PC-9 (cell line): Measurements from ENCODE around the gene ERCC6L2. TPM values are rescaled to one million over a fixed set of nuclear protein-coding genes. Genes with fewer than 3 reads are reported as not detected.

Source experiments
- BruUV-seq: library from RNA; stranded (reverse); fragments of 400-500 nt; replicated peaks from 2 replicates; lab custom pipeline; 2021; lab: Mats Ljungman, UMichigan
- CTCF ChIA-PET: fragments of 300-600 bp; sonication (Branson Sonifier 250); formaldehyde crosslinking; loops from one replicate; lab custom pipeline; 2022; ENCODE audit warnings: antibody characterized with exemption; lab: Charles Lee
- POLR2A ChIA-PET: fragments of 300-600 bp; sonication (Branson Sonifier 250); formaldehyde crosslinking; loops from one replicate; lab custom pipeline; 2022; ENCODE audit warnings: antibody characterized with exemption; ENCODE audit not compliant: unreplicated experiment; lab: Charles Lee
- DNase-seq, 2 experiments: peaks; one replicate each; pipeline versions ENCODE4 v3.0.0 to v3.0.0-alpha.2; 2015 to 2022; ENCODE audit warnings: mixed read lengths in 1 of 2
- H2AFZ ChIP-seq: fragments of 200-600 bp; sonication (generic); 2 replicates; pipeline ENCODE4 v1.8.1; 2017; ENCODE audit warnings: antibody characterized with exemption
- H3F3A ChIP-seq: fragments of 200-600 bp; sonication (generic); 2 replicates; pipeline ENCODE4 v1.8.1; 2017; ENCODE audit warnings: antibody characterized with exemption, mild to moderate bottlenecking, low read depth; ENCODE audit not compliant: insufficient read depth
- H3K27ac ChIP-seq: fragments of 200-600 bp; sonication (generic); 2 replicates; pipeline ENCODE4 v1.6.1; 2016; ENCODE audit warnings: mixed run types
- H3K27me3 ChIP-seq: fragments of 200-600 bp; sonication (generic); 2 replicates; pipeline ENCODE4 v1.6.1; 2016; ENCODE audit warnings: low read depth, mixed run types; ENCODE audit not compliant: insufficient read depth
- H3K36me3 ChIP-seq: fragments of 200-600 bp; sonication (generic); 2 replicates; pipeline ENCODE4 v1.6.1; 2016; ENCODE audit warnings: low read depth, mixed run types
- H3K4me1 ChIP-seq: fragments of 200-600 bp; sonication (generic); replicated peaks from 2 replicates; pipeline ENCODE4 v1.6.1; 2016; ENCODE audit warnings: mixed run types; ENCODE audit not compliant: insufficient read depth
- H3K4me2 ChIP-seq: fragments of 200-600 bp; sonication (generic); 2 replicates; pipeline ENCODE4 v1.6.1; 2017; ENCODE audit warnings: mixed run types
- H3K4me3 ChIP-seq: fragments of 200-600 bp; sonication (generic); 2 replicates; pipeline ENCODE4 v1.6.1; 2016; ENCODE audit warnings: mixed run types
- H3K79me2 ChIP-seq: fragments of 200-600 bp; sonication (generic); 2 replicates; pipeline ENCODE4 v1.6.1; 2017; ENCODE audit warnings: low read depth, mixed run types
- H3K9me2 ChIP-seq: fragments of 200-600 bp; sonication (generic); 2 replicates; pipeline ENCODE4 v1.8.1; 2017; ENCODE audit warnings: mild to moderate bottlenecking; ENCODE audit not compliant: insufficient read depth
- H3K9me3 ChIP-seq: fragments of 200-600 bp; sonication (generic); 2 replicates; pipeline ENCODE4 v1.8.1; 2016; ENCODE audit warnings: low read depth; ENCODE audit not compliant: insufficient read depth
- H4K20me1 ChIP-seq: fragments of 200-600 bp; sonication (generic); 2 replicates; pipeline ENCODE4 v1.8.1; 2017; ENCODE audit not compliant: insufficient read depth
- EZH2 ChIP-seq: fragments of 200-600 bp; sonication (generic); IDR thresholded peaks from 2 replicates; pipeline ENCODE4 v1.8.0; 2017; ENCODE audit warnings: antibody characterized with exemption, low read depth
- intact Hi-C: fragments of 100-400 bp; cut with micrococcal nuclease; formaldehyde crosslinking; loops from one replicate; pipeline ENCODE4 v1.10.0; 2022; ENCODE audit not compliant: unreplicated experiment
- total RNA-seq: library from RNA; stranded (reverse); gene quantifications from 2 replicates; pipeline ENCODE4 v1.2.3, GENCODE V29; 2021
- TF ChIP-seq, protein P1 (sequence below): fragments of 200-600 bp; sonication (generic); conservative IDR thresholded peaks from 2 replicates; pipeline ENCODE4 v1.6.1; 2017; ENCODE audit warnings: mixed run types, antibody characterized with exemption, mild to moderate bottlenecking, moderate library complexity

The ERCC6L2 gene
- total RNA-seq, 1 experiment from 2014 or later = 41.4 TPM

DNA sequence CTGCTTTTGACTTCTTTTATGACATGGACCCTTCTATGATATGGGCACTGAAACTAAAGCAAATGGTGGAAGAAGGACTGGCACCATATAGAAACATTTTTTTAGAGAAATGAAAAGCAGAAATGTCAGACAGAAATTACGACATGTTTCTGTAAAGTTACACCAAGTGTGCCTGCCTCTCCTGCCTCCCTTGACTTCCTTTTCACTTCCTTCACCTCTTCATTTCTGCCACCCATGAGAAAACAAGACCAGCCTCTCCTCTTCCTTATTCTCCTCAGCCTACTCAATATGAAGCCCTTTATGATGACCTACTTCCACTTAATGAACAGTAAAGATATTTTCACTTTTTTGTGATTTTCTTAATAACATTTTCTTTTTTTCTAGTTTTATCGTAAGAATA, 44.5 kb downstream of the ERCC6L2 start:
- DNase-seq = no peak
- Histone ChIP-seq H3K4me1 (no peaks in the 10 kb centered on the region), H3K4me3 (no peak overlapping the region), H2AFZ (no peak overlapping the region), H3K27ac (no peak overlapping the region), H3K9me3 (no peaks in the 10 kb centered on the region), H3K27me3 (no peaks in the 10 kb centered on the region), H3F3A (no peaks in the 10 kb centered on the region; the same call in 1 of the 2 replicates), H3K4me2 (no peak overlapping the region), H3K79me2 (no peaks in the 10 kb centered on the region), H3K36me3 (peaks cover 35% of the 10 kb centered on the region; the same call in 1 of the 2 replicates), H3K9me2 (no peaks in the 10 kb centered on the region), H4K20me1 (no peaks in the 10 kb centered on the region)
- CTCF ChIA-PET = no interaction called here
- no TSS peak for BruUV-seq
- TF ChIP-seq EZH2 = no peak
- TF ChIP-seq, protein P1, sequence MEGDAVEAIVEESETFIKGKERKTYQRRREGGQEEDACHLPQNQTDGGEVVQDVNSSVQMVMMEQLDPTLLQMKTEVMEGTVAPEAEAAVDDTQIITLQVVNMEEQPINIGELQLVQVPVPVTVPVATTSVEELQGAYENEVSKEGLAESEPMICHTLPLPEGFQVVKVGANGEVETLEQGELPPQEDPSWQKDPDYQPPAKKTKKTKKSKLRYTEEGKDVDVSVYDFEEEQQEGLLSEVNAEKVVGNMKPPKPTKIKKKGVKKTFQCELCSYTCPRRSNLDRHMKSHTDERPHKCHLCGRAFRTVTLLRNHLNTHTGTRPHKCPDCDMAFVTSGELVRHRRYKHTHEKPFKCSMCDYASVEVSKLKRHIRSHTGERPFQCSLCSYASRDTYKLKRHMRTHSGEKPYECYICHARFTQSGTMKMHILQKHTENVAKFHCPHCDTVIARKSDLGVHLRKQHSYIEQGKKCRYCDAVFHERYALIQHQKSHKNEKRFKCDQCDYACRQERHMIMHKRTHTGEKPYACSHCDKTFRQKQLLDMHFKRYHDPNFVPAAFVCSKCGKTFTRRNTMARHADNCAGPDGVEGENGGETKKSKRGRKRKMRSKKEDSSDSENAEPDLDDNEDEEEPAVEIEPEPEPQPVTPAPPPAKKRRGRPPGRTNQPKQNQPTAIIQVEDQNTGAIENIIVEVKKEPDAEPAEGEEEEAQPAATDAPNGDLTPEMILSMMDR = no peak
- intact Hi-C loops = no loop called here
- POLR2A ChIA-PET = no interaction called here

DNA sequence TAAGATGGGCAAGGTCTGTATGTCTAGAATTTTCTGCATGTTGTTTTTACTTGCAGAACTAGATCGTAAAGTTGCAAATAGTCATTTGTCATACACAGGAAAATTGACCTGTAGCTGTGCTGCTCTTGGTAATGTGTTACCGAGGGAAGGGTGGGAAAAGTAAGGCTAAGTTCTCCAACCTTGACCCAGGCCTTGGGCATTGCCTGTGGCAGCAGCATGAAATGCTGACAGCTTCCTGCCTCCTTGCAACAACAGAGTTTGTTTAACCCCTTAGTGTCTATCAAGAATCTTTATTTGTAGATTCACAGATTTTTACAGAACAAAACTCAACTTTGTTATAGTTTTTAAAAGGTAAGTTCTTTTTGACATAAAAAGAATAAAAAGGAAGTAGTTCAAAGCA, 48.3 kb downstream of the ERCC6L2 start:
- CTCF ChIA-PET = no interaction called here
- no peaks in the 10 kb centered on the region for H3K9me2 ChIP-seq
- no peaks in the 10 kb centered on the region for H3K27me3 ChIP-seq
- no peaks in the 10 kb centered on the region for H3K79me2 ChIP-seq
- DNase-seq = no peak
- no peak for TF ChIP-seq EZH2
- TF ChIP-seq, protein P1 = no peak
- no peak overlapping the region for H2AFZ ChIP-seq
- H3F3A ChIP-seq = no peaks in the 10 kb centered on the region; the same call in 1 of the 2 replicates
- BruUV-seq = no TSS peak
- H3K4me1 ChIP-seq = no peaks in the 10 kb centered on the region
- no peak overlapping the region for H3K4me3 ChIP-seq
- no peaks in the 10 kb centered on the region for H4K20me1 ChIP-seq
- POLR2A ChIA-PET = no interaction called here
- no peak overlapping the region for H3K4me2 ChIP-seq
- no peak overlapping the region for H3K27ac ChIP-seq
- H3K36me3 ChIP-seq = peaks cover 41% of the 10 kb centered on the region
- intact Hi-C loops = no loop called here
- H3K9me3 ChIP-seq = no peaks in the 10 kb centered on the region

DNA sequence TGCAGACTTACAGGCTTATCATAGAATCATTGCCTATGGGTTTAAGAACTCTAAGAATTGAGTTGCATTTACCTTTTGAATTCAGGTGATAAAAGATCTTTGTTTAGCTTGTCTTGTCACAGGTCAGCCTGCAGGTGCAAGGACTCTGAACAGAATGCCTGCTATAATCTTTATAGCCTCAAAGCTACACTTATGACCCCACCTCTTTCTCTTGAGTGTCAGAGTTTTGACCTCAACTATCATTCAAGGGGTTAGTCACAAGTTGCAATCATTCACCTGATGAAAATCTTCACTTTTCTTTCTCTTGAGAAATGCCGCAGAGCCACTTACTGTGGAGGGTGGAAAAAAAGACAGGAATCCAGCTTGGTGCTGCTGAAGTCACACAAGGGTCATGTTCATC, 49.5 kb downstream of the ERCC6L2 start:
- peaks cover 47% of the 10 kb centered on the region for H3K36me3 ChIP-seq
- DNase-seq = no peak
- POLR2A ChIA-PET = no interaction called here
- no peaks in the 10 kb centered on the region for H3K9me2 ChIP-seq
- H3K4me1 ChIP-seq = no peaks in the 10 kb centered on the region
- H3K9me3 ChIP-seq = no peaks in the 10 kb centered on the region
- CTCF ChIA-PET = interaction anchor here (0.5 kb wide), 1 partner anchor 293 kb away, joined by 4 read pairs; no protein-coding TSS in a partner anchor
- H3K79me2 ChIP-seq = no peaks in the 10 kb centered on the region
- H3K4me3 ChIP-seq = no peak overlapping the region
- no peak overlapping the region for H2AFZ ChIP-seq
- no peaks in the 10 kb centered on the region for H4K20me1 ChIP-seq
- no peaks in the 10 kb centered on the region for H3F3A ChIP-seq
- no TSS peak for BruUV-seq
- H3K4me2 ChIP-seq = no peak overlapping the region
- no peak for TF ChIP-seq EZH2
- TF ChIP-seq, protein P1 = no peak
- intact Hi-C loops = no loop called here
- no peaks in the 10 kb centered on the region for H3K27me3 ChIP-seq
- no peak overlapping the region for H3K27ac ChIP-seq
